ENCODE measurements around the gene EML3. TPM values are rescaled to one million over a fixed set of nuclear protein-coding genes. Genes with fewer than 3 reads are reported as not detected.
A peak's percentile ranks its signal among the peaks of the same experiment; 100 is the strongest.

Gene EML3, protein sequence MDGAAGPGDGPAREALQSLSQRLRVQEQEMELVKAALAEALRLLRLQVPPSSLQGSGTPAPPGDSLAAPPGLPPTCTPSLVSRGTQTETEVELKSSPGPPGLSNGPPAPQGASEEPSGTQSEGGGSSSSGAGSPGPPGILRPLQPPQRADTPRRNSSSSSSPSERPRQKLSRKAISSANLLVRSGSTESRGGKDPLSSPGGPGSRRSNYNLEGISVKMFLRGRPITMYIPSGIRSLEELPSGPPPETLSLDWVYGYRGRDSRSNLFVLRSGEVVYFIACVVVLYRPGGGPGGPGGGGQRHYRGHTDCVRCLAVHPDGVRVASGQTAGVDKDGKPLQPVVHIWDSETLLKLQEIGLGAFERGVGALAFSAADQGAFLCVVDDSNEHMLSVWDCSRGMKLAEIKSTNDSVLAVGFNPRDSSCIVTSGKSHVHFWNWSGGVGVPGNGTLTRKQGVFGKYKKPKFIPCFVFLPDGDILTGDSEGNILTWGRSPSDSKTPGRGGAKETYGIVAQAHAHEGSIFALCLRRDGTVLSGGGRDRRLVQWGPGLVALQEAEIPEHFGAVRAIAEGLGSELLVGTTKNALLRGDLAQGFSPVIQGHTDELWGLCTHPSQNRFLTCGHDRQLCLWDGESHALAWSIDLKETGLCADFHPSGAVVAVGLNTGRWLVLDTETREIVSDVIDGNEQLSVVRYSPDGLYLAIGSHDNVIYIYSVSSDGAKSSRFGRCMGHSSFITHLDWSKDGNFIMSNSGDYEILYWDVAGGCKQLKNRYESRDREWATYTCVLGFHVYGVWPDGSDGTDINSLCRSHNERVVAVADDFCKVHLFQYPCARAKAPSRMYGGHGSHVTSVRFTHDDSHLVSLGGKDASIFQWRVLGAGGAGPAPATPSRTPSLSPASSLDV
- total RNA-seq (83.3 TPM), polyA plus RNA-seq (ENCODE audit: insufficient read depth, low read depth, low replicate concordance) (35.0 TPM)
- long read RNA-seq, donor 1, partial matches to known transcripts, result 0 of 3 reads
- long read RNA-seq, donor 1, other reads (novel, unspliced or antisense), result 0 of 3 reads
- long read RNA-seq, donor 2, partial matches to known transcripts, result 0 of 2 reads
- long read RNA-seq, donor 2, other reads (novel, unspliced or antisense), result 0 of 2 reads
- long read RNA-seq, donor 3, partial matches to known transcripts, result 0 of 2 reads
- long read RNA-seq, donor 3, other reads (novel, unspliced or antisense), result 0 of 2 reads
- long read RNA-seq, donor 4, partial matches to known transcripts, result 0 of 5 reads
- long read RNA-seq, donor 4, other reads (novel, unspliced or antisense), result 0 of 5 reads
- long read RNA-seq, donor 5, result 0 reads
- long read RNA-seq, donor 6, result 0 reads
- long read RNA-seq, donor 7, transcript EML3-202 (22 exons, 3,256 nt), result major isoform, 17 of 64 reads
- long read RNA-seq, donor 7, transcript EML3-201 (22 exons, 3,017 nt), result minor isoform, 8 of 64 reads
- long read RNA-seq, donor 7, partial matches to known transcripts, result 25 of 64 reads
- long read RNA-seq, donor 7, other reads (novel, unspliced or antisense), result 14 of 64 reads
- long read RNA-seq, donor 8, partial matches to known transcripts, result 0 of 2 reads
- long read RNA-seq, donor 8, other reads (novel, unspliced or antisense), result 0 of 2 reads
- long read RNA-seq, donor 9, result 0 reads
- long read RNA-seq, donor 10, partial matches to known transcripts, result 0 of 5 reads
- long read RNA-seq, donor 10, other reads (novel, unspliced or antisense), result 0 of 5 reads

DNA sequence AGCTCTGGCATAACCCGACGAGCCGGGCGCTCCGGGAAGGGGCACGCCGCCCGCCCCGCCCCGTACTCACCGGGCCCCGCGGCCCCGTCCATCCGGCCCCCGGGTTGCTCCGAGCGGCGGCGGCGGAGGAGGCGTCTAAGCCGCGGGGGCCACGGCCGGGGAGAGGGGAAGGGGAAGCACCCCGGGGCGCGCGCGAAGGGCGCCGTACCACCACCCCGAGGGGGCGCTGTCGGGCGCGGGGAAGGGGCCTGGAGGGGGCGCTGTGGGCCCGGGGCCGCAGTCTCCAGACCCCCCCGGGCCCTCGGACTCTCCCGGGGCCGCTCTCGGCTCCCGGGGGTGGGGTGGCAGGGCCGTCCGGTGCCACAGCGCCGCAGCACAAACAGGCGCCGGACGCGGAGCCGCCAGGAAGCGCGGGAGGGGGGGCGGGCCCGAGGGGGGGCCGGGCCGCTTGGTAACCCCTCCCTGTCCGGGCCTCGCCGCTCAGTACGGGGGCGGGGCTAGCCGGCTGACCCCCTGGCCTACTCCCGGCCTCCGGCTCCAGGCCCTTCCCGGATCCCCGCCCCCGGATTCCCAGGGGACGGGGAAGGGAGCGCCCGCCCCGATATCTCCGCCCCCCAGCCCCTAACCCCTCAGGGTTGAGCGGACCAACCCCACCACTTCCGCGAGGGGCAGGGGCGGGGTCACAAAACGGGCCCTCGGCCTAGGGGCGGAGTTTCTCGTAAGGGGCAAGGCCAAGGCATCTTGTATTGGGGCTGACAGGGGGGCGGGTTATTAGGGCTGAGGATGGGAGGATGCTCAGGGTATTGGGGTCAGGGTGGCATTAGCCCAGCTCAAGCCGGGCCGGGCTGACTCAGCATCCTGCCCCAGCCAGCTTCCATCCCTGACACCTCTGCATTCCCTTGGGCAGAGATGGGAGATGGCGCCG lies at the start of gene EML3, which contains the start of gene ROM1:
TSS of gene EML3 (minus strand) at position 410 of the 925 bp plus-strand sequence. CDS start at position 92, 318 bp downstream.
TSS of gene ROM1 (plus strand) at position 892 of the 925 bp plus-strand sequence. CDS start at position 917, 25 bp downstream.
- no peak for FAIRE-seq
- TF ChIP-seq, protein P1, sequence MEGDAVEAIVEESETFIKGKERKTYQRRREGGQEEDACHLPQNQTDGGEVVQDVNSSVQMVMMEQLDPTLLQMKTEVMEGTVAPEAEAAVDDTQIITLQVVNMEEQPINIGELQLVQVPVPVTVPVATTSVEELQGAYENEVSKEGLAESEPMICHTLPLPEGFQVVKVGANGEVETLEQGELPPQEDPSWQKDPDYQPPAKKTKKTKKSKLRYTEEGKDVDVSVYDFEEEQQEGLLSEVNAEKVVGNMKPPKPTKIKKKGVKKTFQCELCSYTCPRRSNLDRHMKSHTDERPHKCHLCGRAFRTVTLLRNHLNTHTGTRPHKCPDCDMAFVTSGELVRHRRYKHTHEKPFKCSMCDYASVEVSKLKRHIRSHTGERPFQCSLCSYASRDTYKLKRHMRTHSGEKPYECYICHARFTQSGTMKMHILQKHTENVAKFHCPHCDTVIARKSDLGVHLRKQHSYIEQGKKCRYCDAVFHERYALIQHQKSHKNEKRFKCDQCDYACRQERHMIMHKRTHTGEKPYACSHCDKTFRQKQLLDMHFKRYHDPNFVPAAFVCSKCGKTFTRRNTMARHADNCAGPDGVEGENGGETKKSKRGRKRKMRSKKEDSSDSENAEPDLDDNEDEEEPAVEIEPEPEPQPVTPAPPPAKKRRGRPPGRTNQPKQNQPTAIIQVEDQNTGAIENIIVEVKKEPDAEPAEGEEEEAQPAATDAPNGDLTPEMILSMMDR (IDR thresholded peaks at IDR 0.05; ENCODE audit: borderline replicate concordance, extremely low read depth, insufficient read depth), result peak; percentile 62
- Histone ChIP-seq H3K27me3 (ENCODE audit: control insufficient read depth, insufficient read depth, low read length) (no peaks in the 10 kb centered on the region), H3K9ac (ENCODE audit: low read length in 3 of 3) (peak within 1 kb of the TSS; percentile 68 to 81 (median 75)), H3K36me3 (ENCODE audit: control insufficient read depth in 2 of 3, insufficient read depth in 3 of 3, low read length in 3 of 3) (peaks cover 2 to 9% (median 5%) of the 10 kb centered on the region in 3 donors), H3K4me3 (ENCODE audit: low read length in 3 of 3) (peak within 1 kb of the TSS; percentile 66 to 92 (median 83)), H3K9me3 (ENCODE audit: control insufficient read depth in 2 of 3, insufficient read depth in 1 of 3, low read length in 3 of 3) (no peaks in the 10 kb centered on the region), H3K27ac (ENCODE audit: low read depth in 2 of 2, low read length in 2 of 2) (peak within 1 kb of the TSS; percentile 88 to 92), H3K4me1 (ENCODE audit: control insufficient read depth in 2 of 3, insufficient read depth in 2 of 3, low read depth in 1 of 3, low read length in 3 of 3) (peaks cover 0 to 26% (median 4%) of the 10 kb centered on the region in 3 donors)
- intact Hi-C loops (cut with DNase I), result no loop called here
- peak; percentile 81 to 98 (median 92) for DNase-seq

DNA sequence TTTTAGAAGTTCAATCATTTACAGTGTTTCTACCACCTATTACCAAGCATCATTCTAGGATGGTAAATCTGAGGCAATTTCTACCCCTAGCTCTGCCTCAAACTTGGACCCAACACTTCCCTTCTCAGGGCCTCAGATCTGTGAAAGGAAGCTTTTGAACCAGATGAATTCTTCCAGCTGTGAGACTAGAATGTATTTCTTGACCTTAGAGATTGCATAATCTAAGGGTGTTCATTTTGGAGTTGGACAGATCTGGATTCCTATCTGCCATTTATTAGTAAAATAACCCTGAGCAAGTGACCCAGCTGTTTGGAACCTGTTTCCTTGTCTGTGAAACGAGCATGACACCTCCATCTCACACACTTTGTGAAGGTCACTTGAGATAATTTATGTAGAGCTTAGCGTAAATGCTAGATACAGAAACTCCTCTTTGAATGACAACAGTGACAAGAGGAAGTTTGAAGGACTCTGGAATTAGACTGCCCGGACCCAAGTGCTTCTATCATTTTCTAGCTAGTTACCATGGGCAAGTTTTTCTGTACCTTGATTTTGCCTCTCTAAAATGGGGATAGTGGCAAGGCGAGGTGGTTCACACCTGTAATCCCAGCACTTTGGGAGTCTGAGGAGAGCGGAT lies 44.3 kb upstream of the EML3 start:
- peaks cover 0 to 4% (median 4%) of the 10 kb centered on the region in 3 donors for H3K4me1 ChIP-seq (ENCODE audit: control insufficient read depth in 2 of 3, insufficient read depth in 2 of 3, low read depth in 1 of 3, low read length in 3 of 3)
- no peaks in the 10 kb centered on the region for H3K27me3 ChIP-seq (ENCODE audit: control insufficient read depth, insufficient read depth, low read length)
- no peak overlapping the region for H3K4me3 ChIP-seq (ENCODE audit: low read length in 3 of 3)
- no peak overlapping the region for H3K27ac ChIP-seq (ENCODE audit: low read depth in 2 of 2, low read length in 2 of 2)
- FAIRE-seq, result no peak
- H3K9ac ChIP-seq (ENCODE audit: low read length in 3 of 3), result no peak overlapping the region
- TF ChIP-seq, protein P1 (IDR thresholded peaks at IDR 0.05; ENCODE audit: borderline replicate concordance, extremely low read depth, insufficient read depth), result no peak
- H3K36me3 ChIP-seq (ENCODE audit: control insufficient read depth in 2 of 3, insufficient read depth in 3 of 3, low read length in 3 of 3), result no peaks in the 10 kb centered on the region
- peak in 1 of 5 donors; percentile 15 for DNase-seq
- H3K9me3 ChIP-seq (ENCODE audit: control insufficient read depth in 2 of 3, insufficient read depth in 1 of 3, low read length in 3 of 3), result no peaks in the 10 kb centered on the region
- intact Hi-C loops (cut with DNase I), result no loop called here

All from kidney (tissue), 22 donors.